ENCODE data around the gene POP4.
A peak's percentile ranks its signal among the peaks of the same experiment; 100 is the strongest.

POP4 gene

DNA sequence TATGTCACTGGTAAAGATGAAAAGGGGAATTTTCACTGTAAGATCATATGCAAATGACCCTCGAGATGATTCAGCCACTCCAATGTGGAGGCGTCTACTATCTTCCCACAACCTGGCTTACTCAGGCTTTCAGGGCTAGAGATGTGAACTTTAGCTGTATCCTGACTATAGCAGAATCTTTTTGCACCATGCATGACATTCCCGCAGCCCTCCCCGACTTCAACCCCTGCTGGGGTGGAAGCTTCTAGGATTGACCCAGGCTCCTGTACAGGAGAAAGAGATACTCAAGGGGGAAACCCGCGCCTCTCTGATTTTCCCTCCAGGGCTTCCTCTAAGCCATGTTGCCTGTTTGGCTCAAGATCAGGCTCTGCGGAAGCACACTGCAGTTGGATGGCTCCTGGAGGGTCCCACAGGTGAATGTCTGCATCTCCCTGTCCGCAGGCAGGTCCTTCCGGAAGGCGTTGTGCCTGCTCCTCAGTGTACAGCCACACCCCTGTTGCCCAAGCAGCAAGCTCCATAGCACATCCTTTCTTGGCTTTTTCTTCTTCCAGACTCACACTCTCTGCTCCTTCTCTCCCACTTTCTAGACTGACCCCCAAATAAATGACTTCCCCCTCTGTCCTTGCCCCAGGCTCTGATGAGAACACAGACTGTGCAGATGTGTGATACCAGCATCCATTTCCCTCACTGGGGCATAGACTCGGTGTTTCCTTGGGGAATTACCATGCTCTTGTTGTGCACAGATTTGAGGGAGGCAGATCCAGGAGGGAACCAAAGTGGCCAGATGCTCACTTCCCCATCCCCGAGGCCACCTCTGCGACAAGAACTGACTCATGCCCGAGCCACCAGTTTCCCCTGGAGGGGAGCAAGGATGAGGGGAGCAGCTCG, 29.1 kb upstream of the POP4 start:
- DNase-seq (ENCODE audit: low read depth in 2 of 2): peak in 1 of 2 donors; percentile 19

DNA sequence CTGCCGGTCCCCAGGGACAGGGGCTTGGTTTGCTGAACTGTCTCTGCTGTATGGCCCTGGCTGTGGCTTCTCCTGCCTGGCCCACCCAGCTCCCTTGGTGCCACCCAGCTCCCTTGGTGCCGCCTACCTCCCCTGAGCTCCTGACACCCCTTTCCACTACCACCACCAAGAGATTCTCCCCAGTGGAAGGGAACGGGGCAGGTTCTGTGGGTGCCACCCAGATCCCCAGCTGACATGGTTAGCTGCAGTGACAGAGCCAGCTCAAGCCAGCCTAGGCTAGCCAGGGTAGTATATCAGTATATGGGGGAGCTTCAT, 28.5 kb upstream of the POP4 start:
- DNase-seq (ENCODE audit: low read depth in 2 of 2): no peak

- DNase-seq (ENCODE audit: low read depth in 2 of 2): no peak
Measured at GRCh38 chr19:29578349-29578748, 27.7 kb upstream of the POP4 start.

DNA sequence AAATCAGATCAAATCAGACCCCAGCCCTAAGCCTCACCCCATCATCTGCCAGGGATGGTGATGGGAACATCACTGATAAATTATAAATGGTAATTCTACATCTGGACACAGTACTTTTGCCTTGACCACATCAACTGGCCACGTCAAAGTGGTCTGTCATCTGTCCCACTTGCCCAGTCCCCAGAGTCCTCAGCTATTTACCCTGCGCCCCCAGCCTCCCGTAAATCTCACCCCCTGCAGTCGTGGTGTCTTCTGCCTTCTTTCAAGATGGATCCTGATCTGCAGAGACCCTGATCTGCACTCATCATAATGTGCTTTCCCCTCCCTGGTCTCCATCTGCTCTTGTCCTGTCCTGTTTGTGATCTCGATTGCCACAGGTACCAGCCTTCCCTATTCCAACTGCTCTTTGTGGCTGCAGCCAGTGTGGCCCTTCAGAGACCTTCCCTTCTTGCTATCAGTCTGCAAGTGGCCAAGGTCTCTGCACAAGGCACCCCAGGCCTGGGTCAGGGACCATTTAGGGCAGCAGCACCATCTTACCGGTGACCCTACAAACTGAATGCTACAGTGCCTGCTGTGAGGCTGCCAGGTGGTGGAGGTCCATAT, 26.7 kb upstream of the POP4 start:
- no peak for DNase-seq (ENCODE audit: low read depth in 2 of 2)

- no peak for DNase-seq (ENCODE audit: low read depth in 2 of 2)
Measured at GRCh38 chr19:29581398-29581797, 24.7 kb upstream of the POP4 start.

DNA sequence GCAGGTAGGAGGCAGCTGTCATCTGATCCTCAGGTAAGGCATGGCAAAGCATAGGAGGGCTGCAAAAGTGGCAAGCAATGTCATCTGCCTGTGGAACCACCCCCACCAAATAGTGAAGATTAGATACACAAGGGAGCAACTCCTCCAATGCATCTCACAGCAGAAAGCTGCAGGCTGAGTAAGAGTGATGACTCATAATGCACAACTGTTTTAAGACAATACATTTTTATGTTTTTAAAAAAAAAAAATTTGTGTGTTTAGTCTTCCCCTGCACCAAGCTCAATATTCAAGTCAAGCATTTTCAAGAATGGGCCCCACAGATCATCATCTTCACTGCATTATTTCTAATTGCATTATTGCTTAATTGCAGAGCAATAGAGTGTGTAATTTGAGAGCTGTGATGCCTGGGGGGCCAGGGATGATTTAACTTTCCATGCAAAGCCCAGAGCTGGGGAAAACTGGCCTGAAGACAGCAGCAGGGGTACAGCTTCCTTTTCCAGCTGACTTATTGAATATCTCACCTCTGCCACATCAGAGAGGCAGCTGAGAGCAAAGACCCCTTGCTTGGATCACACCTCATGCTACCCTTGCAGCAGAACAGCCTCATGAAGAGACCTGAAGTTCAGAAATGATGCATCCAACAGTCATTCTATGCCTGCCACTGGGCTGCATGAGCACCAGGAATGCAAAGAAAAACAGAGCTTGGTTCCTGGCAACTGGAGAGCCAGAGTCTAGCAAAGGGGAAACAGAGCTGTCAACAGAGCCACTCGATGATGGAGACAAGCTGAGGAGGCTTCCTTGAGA, 22.7 kb upstream of the POP4 start:
- DNase-seq (ENCODE audit: low read depth in 2 of 2): no peak

- DNase-seq (ENCODE audit: low read depth in 2 of 2): no peak
Measured at GRCh38 chr19:29586401-29586800, 19.7 kb upstream of the POP4 start.

DNA sequence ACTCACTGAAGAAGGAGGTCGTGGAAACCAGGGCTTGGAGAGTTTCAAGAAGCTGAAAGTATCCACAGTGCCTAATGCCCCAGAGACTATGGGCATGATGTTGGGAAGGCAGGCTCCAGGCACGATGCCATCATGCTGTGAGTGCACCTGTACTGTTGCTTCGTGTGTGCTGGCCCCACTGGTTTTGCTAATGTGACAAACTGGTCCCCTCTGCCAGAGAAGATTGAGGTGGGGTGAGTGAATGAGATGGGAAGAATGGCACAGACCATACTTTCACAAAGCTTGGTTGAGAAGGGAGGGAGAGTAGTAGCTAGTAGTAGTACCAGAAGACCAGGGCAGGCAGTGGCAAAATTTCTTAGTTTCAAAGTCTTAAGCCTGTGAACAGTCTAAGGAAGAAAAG, 19.0 kb upstream of the POP4 start:
- DNase-seq (ENCODE audit: low read depth in 2 of 2): no peak

- peak; percentile 20 to 52 for DNase-seq (ENCODE audit: low read depth in 2 of 2)
Measured at GRCh38 chr19:29587518-29587986, 18.5 kb upstream of the POP4 start.

DNA sequence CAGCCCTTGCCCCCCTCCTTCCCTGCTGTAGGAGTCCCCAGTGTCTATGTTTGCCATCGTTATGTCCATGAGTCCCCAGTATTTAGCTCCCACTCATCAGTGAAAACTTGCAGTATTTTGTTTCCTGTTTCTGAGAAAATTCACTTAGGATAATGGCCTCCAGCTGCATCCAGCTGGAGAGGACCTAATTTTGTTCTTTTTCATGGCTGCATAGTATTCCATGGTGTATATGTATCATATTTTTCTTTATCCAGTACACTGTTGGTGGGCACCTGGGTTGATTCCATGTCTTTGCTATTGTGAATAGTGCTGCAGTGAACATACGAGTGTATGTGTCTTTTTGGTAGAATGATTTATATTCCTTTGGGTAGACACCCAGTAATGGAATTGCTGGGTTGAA, 18.0 kb upstream of the POP4 start:
- DNase-seq (ENCODE audit: low read depth in 2 of 2): no peak

GRCh38 chr19:29590278-29590677, 15.8 kb upstream of the POP4 start:
- DNase-seq (ENCODE audit: low read depth in 2 of 2): no peak

GRCh38 chr19:29591670-29592069, 14.4 kb upstream of the POP4 start:
- DNase-seq (ENCODE audit: low read depth in 2 of 2): no peak

DNA sequence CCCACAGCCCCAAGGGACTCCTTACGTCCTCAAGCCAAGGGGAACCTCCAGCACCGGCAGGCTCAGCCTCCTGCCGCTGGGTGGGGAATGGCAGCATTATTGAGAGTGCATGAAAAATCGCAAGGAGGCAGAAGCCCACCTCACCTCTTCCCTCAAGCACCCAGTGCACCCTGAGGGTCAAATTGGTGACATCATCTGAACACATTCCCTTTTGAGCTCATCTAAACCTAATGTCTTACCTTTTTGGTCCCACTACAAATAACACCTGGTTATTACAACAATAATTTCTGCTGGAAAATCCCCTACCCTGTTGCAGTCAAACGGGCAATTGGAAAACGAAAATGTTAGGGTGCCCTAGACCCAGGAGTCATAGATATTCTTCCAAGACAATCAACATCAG, 12.2 kb upstream of the POP4 start:
- no peak for DNase-seq (ENCODE audit: low read depth in 2 of 2)

GRCh38 chr19:29596080-29596727, 9.9 kb upstream of the POP4 start:
- DNase-seq (ENCODE audit: low read depth in 2 of 2): no peak

DNA sequence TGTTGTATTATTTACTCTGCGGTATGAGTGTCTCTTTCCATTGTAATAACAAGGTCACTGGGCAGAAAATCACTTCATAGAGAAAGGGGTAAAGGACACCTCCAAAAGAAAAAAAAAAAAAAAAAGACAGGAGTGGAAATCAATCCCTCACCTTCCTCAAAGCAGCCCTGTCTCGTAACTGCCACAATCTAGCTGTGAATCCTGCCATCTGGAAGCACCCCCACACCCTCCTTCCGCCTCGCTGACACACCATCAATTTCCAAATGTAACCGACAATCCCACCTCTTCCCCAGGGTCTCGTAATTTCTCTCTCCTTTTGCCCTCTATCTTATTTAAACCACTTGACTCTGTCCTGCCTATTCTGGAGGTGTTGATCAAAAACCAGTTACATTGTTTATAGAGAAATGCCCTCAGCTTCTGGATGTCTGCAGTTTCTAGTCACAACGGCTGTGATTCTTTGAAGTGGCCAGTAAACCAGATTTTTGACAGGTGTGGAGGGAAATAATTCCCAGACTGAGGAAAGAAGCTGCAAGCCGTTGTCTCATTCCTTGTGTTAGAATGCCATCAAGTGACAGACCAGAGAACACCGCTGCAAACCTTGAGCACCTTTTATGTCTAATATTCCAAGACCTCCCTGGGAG, 9.1 kb upstream of the POP4 start:
- no peak for DNase-seq (ENCODE audit: low read depth in 2 of 2)

DNA sequence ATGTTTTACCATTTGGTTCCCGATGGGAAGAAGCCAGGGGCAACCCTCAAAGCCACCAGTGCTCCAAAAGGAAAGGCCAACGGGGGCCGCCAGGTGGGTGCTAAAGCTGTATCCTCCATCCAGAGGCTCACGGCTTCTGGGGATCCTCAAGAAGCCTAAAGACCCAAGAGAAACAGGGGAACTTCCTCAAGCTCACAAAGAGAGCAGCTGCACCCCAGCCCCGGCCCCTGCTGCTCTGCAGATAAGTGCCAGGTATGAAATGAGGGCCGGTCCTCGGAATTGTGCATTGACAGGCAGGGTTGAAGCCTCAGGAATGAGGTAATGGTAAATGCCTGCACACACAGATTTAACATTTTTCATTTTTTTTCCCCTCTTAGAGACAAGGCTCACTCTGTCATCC, 8.0 kb upstream of the POP4 start:
- no peak for DNase-seq (ENCODE audit: low read depth in 2 of 2)

DNA sequence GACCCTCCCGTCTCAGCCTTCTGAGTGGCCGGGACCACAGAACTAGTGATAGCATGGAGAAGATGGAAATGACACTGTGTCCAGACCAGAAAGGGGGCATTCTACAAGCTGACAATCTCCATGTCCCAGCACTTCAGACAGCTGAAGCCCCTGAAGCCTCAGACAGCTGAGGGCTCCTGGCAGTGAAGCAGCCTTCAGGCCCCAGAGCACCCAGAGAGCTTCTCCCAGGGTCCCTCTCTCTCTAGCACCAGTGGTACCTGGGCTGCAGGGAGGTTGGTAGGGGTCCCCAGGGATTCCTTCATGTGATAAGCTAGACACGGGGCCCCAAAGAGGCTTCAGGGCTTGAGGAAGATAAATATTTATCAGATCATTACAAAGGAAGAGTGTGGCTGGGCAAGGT, 7.6 kb upstream of the POP4 start:
- no peak for DNase-seq (ENCODE audit: low read depth in 2 of 2)

GRCh38 chr19:29603308-29603707, 2.8 kb upstream of the POP4 start:
- no peak for DNase-seq (ENCODE audit: low read depth in 2 of 2)

DNA sequence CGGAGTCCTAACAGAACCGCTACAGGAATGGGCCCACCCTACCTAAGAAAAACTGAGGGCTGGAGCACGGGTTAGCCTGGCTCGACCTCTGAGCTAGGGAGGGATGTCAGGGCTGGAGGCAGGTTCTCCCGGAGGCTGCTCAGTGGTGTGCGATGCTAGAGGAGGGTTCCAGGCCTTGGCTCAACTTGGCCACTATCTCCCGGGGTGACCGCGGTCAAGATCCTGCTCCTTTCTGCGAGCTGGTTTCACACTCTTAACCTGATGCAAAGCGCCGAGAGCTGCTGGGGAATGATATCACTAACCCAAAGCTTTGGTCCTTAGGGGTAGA, 301 bp downstream of the POP4 start:
- no peak for DNase-seq (ENCODE audit: low read depth in 2 of 2)

GRCh38 chr19:29609636-29610035, 3.6 kb downstream of the POP4 start:
- DNase-seq (ENCODE audit: low read depth in 2 of 2): no peak

- DNase-seq (ENCODE audit: low read depth in 2 of 2): no peak
Measured at GRCh38 chr19:29610213-29610573, 4.1 kb downstream of the POP4 start.
